ENCODE results near the gene JSRP1.

The JSRP1 gene

GRCh38 chr19:2245273-2245672 is 10.9 kb downstream of the JSRP1 start:
- FAIRE-seq: no peak

GRCh38 chr19:2244486-2244885 is 11.7 kb downstream of the JSRP1 start:
- no peak for FAIRE-seq

GRCh38 chr19:2244125-2244411 is 12.1 kb downstream of the JSRP1 start:
- FAIRE-seq: no peak

GRCh38 chr19:2243274-2244124 is 12.7 kb downstream of the JSRP1 start:
- no peak for FAIRE-seq

GRCh38 chr19:2242816-2243215 is 13.4 kb downstream of the JSRP1 start:
- FAIRE-seq: no peak

- no peak for FAIRE-seq
Observed at GRCh38 chr19:2242092-2242537, 14.1 kb downstream of the JSRP1 start.

GRCh38 chr19:2240881-2241760 is 15.1 kb downstream of the JSRP1 start:
- no peak for FAIRE-seq

GRCh38 chr19:2239771-2240770 is 16.1 kb downstream of the JSRP1 start:
- FAIRE-seq: no peak

GRCh38 chr19:2239173-2239572 is 17.0 kb downstream of the JSRP1 start:
- no peak for FAIRE-seq

- no peak for FAIRE-seq
Observed at GRCh38 chr19:2237869-2238153, 18.4 kb downstream of the JSRP1 start.

GRCh38 chr19:2237051-2237868 is 19.0 kb downstream of the JSRP1 start:
- FAIRE-seq: no peak

- peak; percentile 64 for FAIRE-seq
Observed at GRCh38 chr19:2236314-2237050, 19.7 kb downstream of the JSRP1 start, which contains the start of the genes PLEKHJ1 and SF3A2. Gene PLEKHJ1 (minus strand): TSS chr19:2236329. CDS start chr19:2236248, 81 bp downstream. Gene SF3A2 (plus strand): TSS chr19:2236824. CDS start chr19:2243419, 6,595 bp downstream.

GRCh38 chr19:2236064-2236313 is 20.2 kb downstream of the JSRP1 start:
- no peak for FAIRE-seq

- FAIRE-seq: no peak
Observed at GRCh38 chr19:2235381-2236063, 20.7 kb downstream of the JSRP1 start.

GRCh38 chr19:2234996-2235380 is 21.2 kb downstream of the JSRP1 start:
- FAIRE-seq: no peak

GRCh38 chr19:2233601-2234280 is 22.5 kb downstream of the JSRP1 start:
- no peak for FAIRE-seq

- FAIRE-seq: no peak
Observed at GRCh38 chr19:2232286-2233151, 23.7 kb downstream of the JSRP1 start.

GRCh38 chr19:2231621-2232221 is 24.5 kb downstream of the JSRP1 start:
- no peak for FAIRE-seq

All from TTC549 (cell line).